Esophagus squamous epithelium (tissue), 4 donors: Measurements from ENCODE around the gene MYO9A.

ENCODE experiments used
- POLR2A ChIP-seq, 4 donors: fragments of 450-650 bp; IDR thresholded peaks; one replicate each; pipeline ENCODE4 v1.6.1; 2017; ENCODE audit warnings: antibody characterized with exemption in 4 of 4, mild to moderate bottlenecking in 4 of 4, moderate library complexity in 3 of 4
- TF ChIP-seq, protein P1 (sequence below), 6 experiments: fragments of 450-650 bp in 4 of 6; fragments of 200-600 bp in 2 of 6; sonication (generic) in 2 of 6; IDR thresholded peaks; one replicate each; pipeline ENCODE4 v1.5.1; 2016 to 2019; ENCODE audit warnings: antibody characterized with exemption in 6 of 6, mild to moderate bottlenecking in 4 of 6, moderate library complexity in 4 of 6

DNA sequence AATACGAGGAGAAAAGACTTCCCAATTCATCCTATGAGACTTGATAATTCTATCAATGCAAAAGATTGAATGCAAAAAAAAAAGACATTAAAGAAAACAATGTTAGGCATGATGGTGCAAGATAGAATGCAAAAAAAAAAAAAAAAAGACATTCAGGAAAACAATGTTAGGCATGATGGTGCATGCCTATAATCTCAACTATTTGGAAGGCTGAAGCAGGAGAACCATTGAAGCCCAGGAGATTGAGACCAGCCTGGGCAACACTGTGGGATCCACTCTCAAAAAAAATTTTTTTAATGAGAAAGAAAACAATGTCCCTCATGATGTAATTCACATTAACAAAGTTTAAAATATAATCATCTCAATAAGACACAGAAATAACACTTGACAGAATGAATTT lies 75.9 kb downstream of the MYO9A start:
- TF ChIP-seq, protein P1, sequence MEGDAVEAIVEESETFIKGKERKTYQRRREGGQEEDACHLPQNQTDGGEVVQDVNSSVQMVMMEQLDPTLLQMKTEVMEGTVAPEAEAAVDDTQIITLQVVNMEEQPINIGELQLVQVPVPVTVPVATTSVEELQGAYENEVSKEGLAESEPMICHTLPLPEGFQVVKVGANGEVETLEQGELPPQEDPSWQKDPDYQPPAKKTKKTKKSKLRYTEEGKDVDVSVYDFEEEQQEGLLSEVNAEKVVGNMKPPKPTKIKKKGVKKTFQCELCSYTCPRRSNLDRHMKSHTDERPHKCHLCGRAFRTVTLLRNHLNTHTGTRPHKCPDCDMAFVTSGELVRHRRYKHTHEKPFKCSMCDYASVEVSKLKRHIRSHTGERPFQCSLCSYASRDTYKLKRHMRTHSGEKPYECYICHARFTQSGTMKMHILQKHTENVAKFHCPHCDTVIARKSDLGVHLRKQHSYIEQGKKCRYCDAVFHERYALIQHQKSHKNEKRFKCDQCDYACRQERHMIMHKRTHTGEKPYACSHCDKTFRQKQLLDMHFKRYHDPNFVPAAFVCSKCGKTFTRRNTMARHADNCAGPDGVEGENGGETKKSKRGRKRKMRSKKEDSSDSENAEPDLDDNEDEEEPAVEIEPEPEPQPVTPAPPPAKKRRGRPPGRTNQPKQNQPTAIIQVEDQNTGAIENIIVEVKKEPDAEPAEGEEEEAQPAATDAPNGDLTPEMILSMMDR (IDR thresholded peaks at IDR 0.05), result no peak
- TF ChIP-seq POLR2A (IDR thresholded peaks at IDR 0.05), result no peak
